ENCODE results near the gene KYNU. TPM values are rescaled to one million over a fixed set of nuclear protein-coding genes. Genes with fewer than 3 reads are reported as not detected.
A peak's percentile ranks its signal among the peaks of the same experiment; 100 is the strongest.

Gene KYNU
- total and polyA plus RNA-seq, 10 of the 15 experiments (the other 5 are each of a cell fraction or from before 2014, with no cell fraction given), result 31.3 to 101 (median 38.3) TPM

- TF ChIP-seq E2F4 (IDR thresholded peaks at IDR 0.05; ENCODE audit: low read depth, low read length) (no peak), CREB1 (IDR thresholded peaks at IDR 0.05; ENCODE audit: low read depth) (no peak), JUND (IDR thresholded peaks at IDR 0.05; ENCODE audit: low read depth, low read length) (no peak), NFXL1 (IDR thresholded peaks at IDR 0.05; ENCODE audit: borderline replicate concordance) (no peak), NFYA (IDR thresholded peaks at IDR 0.05; ENCODE audit: borderline replicate concordance, low read depth, low read length) (no peak), YBX1 (IDR thresholded peaks at IDR 0.05) (no peak), BCL11A (IDR thresholded peaks at IDR 0.05; ENCODE audit: low read depth, low read length) (no peak), ZBTB4 (CRISPR knock-in tag; IDR thresholded peaks at IDR 0.05) (no peak), TBL1XR1 (IDR thresholded peaks at IDR 0.05; ENCODE audit: low read depth, low read length) (no peak), SREBF2 (IDR thresholded peaks at IDR 0.05; ENCODE audit: low read length) (no peak), MXI1 (IDR thresholded peaks at IDR 0.05; ENCODE audit: low read depth, low read length) (no peak), RFX5 (IDR thresholded peaks at IDR 0.05; ENCODE audit: low read depth, low read length) (no peak), CEBPB (IDR thresholded peaks at IDR 0.05; ENCODE audit: borderline replicate concordance in 1 of 2, low read depth in 2 of 2, low read length in 2 of 2) (no peak), ATF3 (IDR thresholded peaks at IDR 0.05; ENCODE audit: borderline replicate concordance, extremely low read depth, low read depth, low read length) (no peak), CTCF (IDR thresholded peaks at IDR 0.05 in 2 of 3, conservative IDR thresholded peaks at IDR 0.05 in 1 of 3; ENCODE audit: control insufficient read depth in 2 of 3, extremely low read depth in 1 of 3, insufficient read depth in 1 of 3, low read depth in 3 of 3, low read length in 3 of 3) (no peak), CBX5 (IDR thresholded peaks at IDR 0.05; ENCODE audit: low read depth) (peak; percentile 73; the same call in 1 of the 2 replicates), EED (IDR thresholded peaks at IDR 0.05; ENCODE audit: low read depth) (no peak), KAT2A (conservative IDR thresholded peaks at IDR 0.05; ENCODE audit: control insufficient read depth, low read depth, low read length) (no peak), NR2C1 (IDR thresholded peaks at IDR 0.05) (no peak), E4F1 (IDR thresholded peaks at IDR 0.05; ENCODE audit: borderline replicate concordance, partially characterized antibody) (no peak), ZNF622 (IDR thresholded peaks at IDR 0.05) (no peak; the same call in 1 of the 2 replicates)
Measured at GRCh38 chr2:142914507-142915313, 37.2 kb downstream of the KYNU start (continued).
